IMR-90 (cell line): ENCODE measurements around the gene AGAP1. TPM values are rescaled to one million over a fixed set of nuclear protein-coding genes. Genes with fewer than 3 reads are reported as not detected.

Experiments used
- ATAC-seq: fragments of 200-7000 bp; cut with Tn5 transposase; 2 replicates; pipeline ENCODE4 v1.9.1; 2020; ENCODE audit warnings: low read depth, mild to moderate bottlenecking, moderate library complexity
- BruUV-seq: library from RNA; stranded (reverse); fragments of 400-500 nt; replicated peaks from 2 replicates; lab custom pipeline; 2021; lab: Mats Ljungman, UMichigan
- CTCF ChIA-PET: fragments of 300-600 bp; formaldehyde crosslinking; extraction: SDS; loops from one replicate; lab custom pipeline; 2021; ENCODE audit warnings: antibody characterized with exemption; lab: Yijun Ruan, JAX
- POLR2A ChIA-PET: fragments of 300-600 bp; sonication (Branson Sonifier 250); formaldehyde crosslinking; loops from one replicate; lab custom pipeline; 2022; ENCODE audit warnings: antibody characterized with exemption; ENCODE audit not compliant: unreplicated experiment; lab: Charles Lee
- DNase-seq: peaks from one replicate; pipeline ENCODE4 v3.0.0; 2013
- H2AFZ ChIP-seq: replicated peaks from 2 replicates; pipeline ENCODE3; 2013; ENCODE audit warnings: low read length, mild to moderate bottlenecking; ENCODE audit not compliant: poor library complexity
- H2AK5ac ChIP-seq: 2 replicates; pipeline ENCODE4 v1.6.1; 2013; ENCODE audit warnings: low read depth, low read length, inconsistent platforms
- H2AK9ac ChIP-seq: replicated peaks from 2 replicates; pipeline ENCODE3; 2013; ENCODE audit warnings: mild to moderate bottlenecking, low read depth, low read length, moderate library complexity; ENCODE audit not compliant: poor library complexity
- H2BK120ac ChIP-seq: 2 replicates; pipeline ENCODE4 v1.6.1; 2013; ENCODE audit warnings: low read depth, low read length, inconsistent platforms
- H2BK15ac ChIP-seq: 3 replicates; pipeline ENCODE4 v1.6.1; 2013; ENCODE audit warnings: low read depth, low read length, inconsistent platforms
- H2BK20ac ChIP-seq: 2 replicates; pipeline ENCODE4 v1.6.1; 2013; ENCODE audit warnings: low read depth, mild to moderate bottlenecking, inconsistent platforms, low read length, moderate library complexity
- H2BK5ac ChIP-seq: 2 replicates; pipeline ENCODE4 v1.6.1; 2013; ENCODE audit warnings: mild to moderate bottlenecking, low read depth, low read length, inconsistent platforms; ENCODE audit not compliant: poor library complexity, severe bottlenecking
- H3K14ac ChIP-seq: replicated peaks from 2 replicates; pipeline ENCODE4 v1.6.1; 2013; ENCODE audit warnings: low read depth, low read length, inconsistent platforms
- H3K18ac ChIP-seq: 2 replicates; pipeline ENCODE4 v1.6.1; 2013; ENCODE audit warnings: low read depth, low read length, control low read depth
- H3K23ac ChIP-seq: 2 replicates; pipeline ENCODE4 v1.6.1; 2013; ENCODE audit warnings: low read depth, low read length, inconsistent platforms
- H3K27ac ChIP-seq: 2 replicates; pipeline ENCODE4 v1.5.1; 2013; ENCODE audit warnings: mild to moderate bottlenecking, control low read depth, low read length; ENCODE audit not compliant: insufficient read depth
- H3K27me3 ChIP-seq: 2 replicates; pipeline ENCODE4 v1.6.1; 2013; ENCODE audit warnings: low read length; ENCODE audit not compliant: control insufficient read depth, insufficient read depth
- H3K36me3 ChIP-seq: 2 replicates; pipeline ENCODE4 v1.6.1; 2013; ENCODE audit warnings: low read length, mixed read lengths; ENCODE audit not compliant: control insufficient read depth, insufficient read depth
- H3K4ac ChIP-seq: 2 replicates; pipeline ENCODE4 v1.6.1; 2013; ENCODE audit warnings: low read depth, low read length, inconsistent platforms
- H3K4me1 ChIP-seq: 2 replicates; pipeline ENCODE4 v1.6.1; 2013; ENCODE audit warnings: low read length, mixed read lengths; ENCODE audit not compliant: control insufficient read depth, insufficient read depth
- H3K4me2 ChIP-seq: 2 replicates; pipeline ENCODE4 v1.6.1; 2013; ENCODE audit warnings: low read depth, mild to moderate bottlenecking, control low read depth, low read length, moderate library complexity
- H3K4me3 ChIP-seq: 2 replicates; pipeline ENCODE4 v1.5.1; 2013; ENCODE audit warnings: low read depth, mild to moderate bottlenecking, control low read depth, low read length, moderate library complexity; ENCODE audit not compliant: insufficient read depth
- H3K56ac ChIP-seq: 2 replicates; pipeline ENCODE4 v1.6.1; 2013; ENCODE audit warnings: low read length, inconsistent platforms; ENCODE audit not compliant: insufficient read depth; ENCODE audit errors: extremely low read depth
- H3K79me1 ChIP-seq, 2 experiments: 2 replicates each; pipeline ENCODE4 v1.6.1; 2013; ENCODE audit warnings: low read length in 2 of 2, inconsistent platforms in 1 of 2, low read depth in 1 of 2
- H3K9ac ChIP-seq: 2 replicates; pipeline ENCODE4 v1.6.1; 2013; ENCODE audit warnings: low read depth, low read length, control low read depth
- H3K9me1 ChIP-seq: 2 replicates; pipeline ENCODE4 v1.6.1; 2013; ENCODE audit warnings: low read length, inconsistent platforms; ENCODE audit not compliant: insufficient read depth
- H3K9me3 ChIP-seq: 2 replicates; pipeline ENCODE4 v1.6.1; 2013; ENCODE audit warnings: low read length; ENCODE audit not compliant: control insufficient read depth, insufficient read depth
- H4K20me1 ChIP-seq: 2 replicates; pipeline ENCODE4 v1.6.1; 2013; ENCODE audit warnings: low read length, inconsistent platforms; ENCODE audit not compliant: insufficient read depth
- H4K5ac ChIP-seq: 2 replicates; pipeline ENCODE4 v1.6.1; 2013; ENCODE audit warnings: mild to moderate bottlenecking, low read depth, low read length, control low read depth
- H4K8ac ChIP-seq, 2 experiments: 2 replicates each; pipeline ENCODE4 v1.6.1; 2013; ENCODE audit warnings: low read depth in 2 of 2, low read length in 2 of 2, control low read depth in 1 of 2, inconsistent platforms in 1 of 2
- H4K91ac ChIP-seq: 2 replicates; pipeline ENCODE4 v1.6.1; 2013; ENCODE audit warnings: low read depth, low read length, inconsistent platforms; ENCODE audit not compliant: insufficient read depth
- BHLHE40 ChIP-seq: fragments of 150-350 bp; IDR thresholded peaks from 2 replicates; pipeline ENCODE4 v1.6.1; 2016; ENCODE audit warnings: mild to moderate bottlenecking, low read depth, low read length
- CEBPB ChIP-seq: IDR thresholded peaks from 2 replicates; pipeline ENCODE4 v1.6.1; 2012; ENCODE audit warnings: low read depth, low read length, improper control_type of control experiment
- CHD1 ChIP-seq: IDR thresholded peaks from 2 replicates; pipeline ENCODE4 v1.6.1; 2012; ENCODE audit warnings: low read depth, low read length, improper control_type of control experiment
- CTCF ChIP-seq: conservative IDR thresholded peaks from 2 replicates; pipeline ENCODE4 v1.5.1; 2012; ENCODE audit warnings: mild to moderate bottlenecking, low read depth, low read length, improper control_type of control experiment
- FOS ChIP-seq: fragments of 150-350 bp; IDR thresholded peaks from 2 replicates; pipeline ENCODE4 v1.6.1; 2016; ENCODE audit warnings: low read depth, low read length
- MAFK ChIP-seq: IDR thresholded peaks from 2 replicates; pipeline ENCODE4 v1.6.1; 2012; ENCODE audit warnings: low read depth, low read length, improper control_type of control experiment
- MAZ ChIP-seq: IDR thresholded peaks from 2 replicates; pipeline ENCODE4 v1.6.1; 2012; ENCODE audit warnings: low read depth, mild to moderate bottlenecking, low read length, improper control_type of control experiment, moderate library complexity, borderline replicate concordance
- MXI1 ChIP-seq: IDR thresholded peaks from 2 replicates; pipeline ENCODE4 v1.6.1; 2012; ENCODE audit warnings: low read depth, mild to moderate bottlenecking, low read length, moderate library complexity, borderline replicate concordance
- NFE2L2 ChIP-seq: fragments of 150-350 bp; IDR thresholded peaks from 2 replicates; pipeline ENCODE4 v1.6.1; 2016; ENCODE audit warnings: low read depth, mild to moderate bottlenecking, low read length
- POLR2A ChIP-seq: IDR thresholded peaks from 2 replicates; pipeline ENCODE4 v1.6.1; 2012; ENCODE audit warnings: mild to moderate bottlenecking, low read depth, low read length
- RAD21 ChIP-seq: IDR thresholded peaks from 2 replicates; pipeline ENCODE4 v1.6.1; 2012; ENCODE audit warnings: low read length, improper control_type of control experiment
- RCOR1 ChIP-seq: IDR thresholded peaks from 2 replicates; pipeline ENCODE4 v1.6.1; 2012; ENCODE audit warnings: mild to moderate bottlenecking, low read length, improper control_type of control experiment; ENCODE audit not compliant: insufficient replicate concordance
- RFX5 ChIP-seq: IDR thresholded peaks from 2 replicates; pipeline ENCODE4 v1.8.0; 2012; ENCODE audit warnings: low read depth, mild to moderate bottlenecking, low read length, moderate library complexity
- SMC3 ChIP-seq: fragments of 150-350 bp; IDR thresholded peaks from 2 replicates; pipeline ENCODE4 v1.6.1; 2016; ENCODE audit warnings: low read depth, mild to moderate bottlenecking, antibody characterized with exemption, low read length, moderate library complexity
- WGBS, 2 experiments: methylation state at CpG; one replicate each; pipeline versions ENCODE4 v1.1.5 to v1.1.7; 2013; ENCODE audit warnings: missing lambda C conversion rate in 2 of 2; ENCODE audit not compliant: insufficient read length in 1 of 2; ENCODE audit errors: extremely low coverage in 2 of 2; 5-methylcytosine and 5-hydroxymethylcytosine counted together
- dilution Hi-C: fragments of 300-500 bp; cut with HindIII; formaldehyde crosslinking; loops from one replicate; pipeline ENCODE4 v1.14.3; 2018; ENCODE audit warnings: low sequenced_read_pairs; ENCODE audit not compliant: unreplicated experiment
- in situ Hi-C: fragments of 300-500 bp; cut with MboI; formaldehyde crosslinking; loops from 3 replicates; pipeline ENCODE4 v1.14.3; 2019; ENCODE audit warnings: low sequenced_read_pairs, inconsistent platforms, mixed read lengths
- intact Hi-C: fragments of 100-400 bp; cut with micrococcal nuclease; formaldehyde crosslinking; loops from 2 replicates; pipeline ENCODE4 v1.10.0; 2022
- polyA plus RNA-seq, 3 experiments: library from polyadenylated mRNA; depleted of rRNA; stranded (reverse); fragments of >200 nt; gene quantifications; 2 replicates each; pipeline ENCODE4 v1.2.3, GENCODE V29; 2012; ENCODE audit warnings: low replicate concordance in 1 of 3
- total RNA-seq: library from RNA; depleted of rRNA; stranded (reverse); fragments of >200 nt; gene quantifications from 2 replicates; pipeline ENCODE4 v1.2.3, GENCODE V29; 2012
- TF ChIP-seq, protein P1 (sequence below): fragments of 150-350 bp; IDR thresholded peaks from 2 replicates; pipeline ENCODE4 v1.6.1; 2016; ENCODE audit warnings: low read depth, mild to moderate bottlenecking, low read length, moderate library complexity, borderline replicate concordance
- TF ChIP-seq, protein P2 (sequence below): fragments of 150-350 bp; IDR thresholded peaks from 2 replicates; pipeline ENCODE4 v1.6.1; 2017; ENCODE audit warnings: mild to moderate bottlenecking, antibody characterized with exemption, low read length, low read depth

AGAP1 gene
- total and polyA plus RNA-seq, 2 of the 4 experiments (the other 2 are of a cell fraction), result 15.1 to 16.4 TPM

- H4K20me1 ChIP-seq, result peaks cover 38% of the 10 kb centered on the region
- POLR2A ChIA-PET, result no interaction called here
- dilution Hi-C loops, result no loop called here
These were observed 212.7 kb downstream of the AGAP1 start for GRCh38 chr2:235706506-235706905.

More at GRCh38 chr2:235706506-235706905, 212.7 kb downstream of the AGAP1 start:
- Histone ChIP-seq H4K5ac (no peak overlapping the region), H3K79me1 (peaks cover 26 to 51% of the 10 kb centered on the region in 2 experiments), H2AK9ac (no peak overlapping the region), H3K9me3 (no peaks in the 10 kb centered on the region), H3K9ac (no peak overlapping the region), H2BK20ac (no peak overlapping the region), H2BK15ac (no peak overlapping the region), H3K9me1 (peaks cover 27% of the 10 kb centered on the region), H3K27me3 (no peaks in the 10 kb centered on the region), H3K27ac (no peak overlapping the region), H3K23ac (no peak overlapping the region), H2BK5ac (no peak overlapping the region), H3K4ac (no peak overlapping the region), H3K4me1 (peaks cover 9% of the 10 kb centered on the region), H2AFZ (no peak overlapping the region), H3K56ac (no peak overlapping the region), H2AK5ac (no peak overlapping the region), H2BK120ac (no peak overlapping the region), H4K91ac (no peak overlapping the region), H4K8ac (no peak overlapping the region), H3K36me3 (peaks cover 8% of the 10 kb centered on the region; the same call in 1 of the 2 replicates), H3K4me3 (no peak overlapping the region), H3K18ac (no peak overlapping the region), H3K14ac (no peak overlapping the region), H3K4me2 (no peak overlapping the region)
- ATAC-seq (no peak), DNase-seq (no peak)
- 96% methylated on average over 6 of the region's 8 CpGs; no CpG with 5 or more reads in 1 of the 2 experiments for WGBS, 2 experiments
- in situ Hi-C loops (no loop called here), intact Hi-C loops (no loop called here)
- CTCF ChIA-PET, result no interaction called here
- TF ChIP-seq CEBPB, result no peak
- TF ChIP-seq POLR2A, result no peak
- TF ChIP-seq MAZ, result no peak
- TF ChIP-seq RAD21, result no peak
- TF ChIP-seq CTCF, result no peak
- TF ChIP-seq, protein P1, sequence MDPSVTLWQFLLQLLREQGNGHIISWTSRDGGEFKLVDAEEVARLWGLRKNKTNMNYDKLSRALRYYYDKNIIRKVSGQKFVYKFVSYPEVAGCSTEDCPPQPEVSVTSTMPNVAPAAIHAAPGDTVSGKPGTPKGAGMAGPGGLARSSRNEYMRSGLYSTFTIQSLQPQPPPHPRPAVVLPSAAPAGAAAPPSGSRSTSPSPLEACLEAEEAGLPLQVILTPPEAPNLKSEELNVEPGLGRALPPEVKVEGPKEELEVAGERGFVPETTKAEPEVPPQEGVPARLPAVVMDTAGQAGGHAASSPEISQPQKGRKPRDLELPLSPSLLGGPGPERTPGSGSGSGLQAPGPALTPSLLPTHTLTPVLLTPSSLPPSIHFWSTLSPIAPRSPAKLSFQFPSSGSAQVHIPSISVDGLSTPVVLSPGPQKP, result no peak
- TF ChIP-seq CHD1, result no peak
- TF ChIP-seq MXI1, result no peak
- no peak for TF ChIP-seq BHLHE40
- TF ChIP-seq NFE2L2, result no peak
- TF ChIP-seq MAFK, result no peak
- no peak for TF ChIP-seq RCOR1
- no peak for TF ChIP-seq RFX5
- no peak for TF ChIP-seq SMC3
- no peak for TF ChIP-seq FOS
- TF ChIP-seq, protein P2, sequence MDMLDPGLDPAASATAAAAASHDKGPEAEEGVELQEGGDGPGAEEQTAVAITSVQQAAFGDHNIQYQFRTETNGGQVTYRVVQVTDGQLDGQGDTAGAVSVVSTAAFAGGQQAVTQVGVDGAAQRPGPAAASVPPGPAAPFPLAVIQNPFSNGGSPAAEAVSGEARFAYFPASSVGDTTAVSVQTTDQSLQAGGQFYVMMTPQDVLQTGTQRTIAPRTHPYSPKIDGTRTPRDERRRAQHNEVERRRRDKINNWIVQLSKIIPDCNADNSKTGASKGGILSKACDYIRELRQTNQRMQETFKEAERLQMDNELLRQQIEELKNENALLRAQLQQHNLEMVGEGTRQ, result no peak
- BruUV-seq, result no TSS peak
